ENCODE data around the gene DPY30.

DPY30 gene

GRCh38 chr2:31978436-31978835 is 61.2 kb downstream of the DPY30 start:
- Histone ChIP-seq H3K9me3 (ENCODE audit: insufficient read depth, low read depth, low read length) (no peaks in the 10 kb centered on the region; the same call in 1 of the 2 replicates), H3K9me2 (replicated peaks; ENCODE audit: low read depth, low read length) (no peaks in the 10 kb centered on the region), H3K27me3 (ENCODE audit: insufficient read depth, low read length, poor library complexity, severe bottlenecking) (no peaks in the 10 kb centered on the region), H3K4me2 (ENCODE audit: low read depth, low read length, poor library complexity, severe bottlenecking) (no peak overlapping the region), H3F3A (ENCODE audit: low read depth) (no peaks in the 10 kb centered on the region), H2AFZ (ENCODE audit: low read length) (no peak overlapping the region), H3K4me3 (ENCODE audit: low read length, poor library complexity, severe bottlenecking) (no peak overlapping the region), H4K20me1 (ENCODE audit: insufficient read depth, low read length, poor library complexity, severe bottlenecking) (peaks cover 65% of the 10 kb centered on the region), H3K36me3 (ENCODE audit: insufficient read depth, low read length) (no peaks in the 10 kb centered on the region), H3K4me1 (ENCODE audit: insufficient read depth, low read length, poor library complexity, severe bottlenecking) (peaks cover 18% of the 10 kb centered on the region), H3K9ac (ENCODE audit: low read depth, low read length, poor library complexity, severe bottlenecking) (no peak overlapping the region), H3K79me2 (ENCODE audit: insufficient read depth, low read length) (peaks cover 96% of the 10 kb centered on the region)
- TF ChIP-seq EZH2phosphoT487 (IDR thresholded peaks at IDR 0.05; ENCODE audit: borderline replicate concordance) (no peak), CTCF (conservative IDR thresholded peaks at IDR 0.05; ENCODE audit: low read length) (no peak)
